Uterus (tissue), 2 donors: Measurements from ENCODE around the gene USP50.

ENCODE experiments used
- CTCF ChIP-seq, 4 experiments: fragments of 200-600 bp in 2 of 4; fragments of 450-650 bp in 2 of 4; sonication (generic) in 2 of 4; IDR thresholded peaks; one replicate each; pipeline ENCODE4 v1.5.1; 2016 to 2019; ENCODE audit warnings: antibody characterized with exemption in 4 of 4, mild to moderate bottlenecking in 2 of 4, moderate library complexity in 1 of 4
- POLR2A ChIP-seq, 2 donors: fragments of 450-650 bp; IDR thresholded peaks; one replicate each; pipeline ENCODE4 v1.6.1; 2016; ENCODE audit warnings: antibody characterized with exemption in 2 of 2, mild to moderate bottlenecking in 1 of 2, moderate library complexity in 1 of 2

- TF ChIP-seq CTCF (IDR thresholded peaks at IDR 0.05): no peak
- no peak for TF ChIP-seq POLR2A (IDR thresholded peaks at IDR 0.05)
These were observed 14.7 kb downstream of the USP50 start for GRCh38 chr15:50531766-50532165.
